ENCODE data around the gene EFHC2. TPM values are rescaled to one million over a fixed set of nuclear protein-coding genes. Genes with fewer than 3 reads are reported as not detected.

The EFHC2 gene
- total RNA-seq, 1 donor from 2014 or later = not detected

DNA sequence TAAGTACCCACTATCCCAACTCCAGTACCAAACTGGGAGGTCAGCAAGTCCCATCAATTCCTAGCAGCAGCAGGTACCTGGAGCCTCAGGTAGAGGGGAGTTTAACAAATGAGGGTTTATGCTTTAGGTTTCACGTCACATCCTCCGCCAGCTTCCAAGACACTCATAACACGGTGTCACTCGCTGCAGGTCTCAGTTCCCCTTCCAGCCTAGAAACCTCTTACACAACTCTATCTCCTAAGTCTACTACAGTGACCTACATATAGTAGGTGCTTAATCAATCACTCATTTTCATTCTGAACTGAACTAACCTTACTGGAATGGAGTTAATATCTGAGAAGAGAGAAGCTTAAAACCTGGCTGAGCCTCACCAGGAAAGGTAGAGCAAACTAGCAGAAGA, 96.0 kb downstream of the EFHC2 start:
- ChIA-PET POLR2A (no interaction called here), CTCF (no interaction called here)
- ATAC-seq (ENCODE audit: low read depth) (no peak), DNase-seq (no peak)
- TF ChIP-seq, protein P1, sequence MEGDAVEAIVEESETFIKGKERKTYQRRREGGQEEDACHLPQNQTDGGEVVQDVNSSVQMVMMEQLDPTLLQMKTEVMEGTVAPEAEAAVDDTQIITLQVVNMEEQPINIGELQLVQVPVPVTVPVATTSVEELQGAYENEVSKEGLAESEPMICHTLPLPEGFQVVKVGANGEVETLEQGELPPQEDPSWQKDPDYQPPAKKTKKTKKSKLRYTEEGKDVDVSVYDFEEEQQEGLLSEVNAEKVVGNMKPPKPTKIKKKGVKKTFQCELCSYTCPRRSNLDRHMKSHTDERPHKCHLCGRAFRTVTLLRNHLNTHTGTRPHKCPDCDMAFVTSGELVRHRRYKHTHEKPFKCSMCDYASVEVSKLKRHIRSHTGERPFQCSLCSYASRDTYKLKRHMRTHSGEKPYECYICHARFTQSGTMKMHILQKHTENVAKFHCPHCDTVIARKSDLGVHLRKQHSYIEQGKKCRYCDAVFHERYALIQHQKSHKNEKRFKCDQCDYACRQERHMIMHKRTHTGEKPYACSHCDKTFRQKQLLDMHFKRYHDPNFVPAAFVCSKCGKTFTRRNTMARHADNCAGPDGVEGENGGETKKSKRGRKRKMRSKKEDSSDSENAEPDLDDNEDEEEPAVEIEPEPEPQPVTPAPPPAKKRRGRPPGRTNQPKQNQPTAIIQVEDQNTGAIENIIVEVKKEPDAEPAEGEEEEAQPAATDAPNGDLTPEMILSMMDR (IDR thresholded peaks at IDR 0.05) = no peak
- Mint-ChIP-seq H3K4me3 (no peak overlapping the region), H3K4me1 (peaks cover 5% of the 10 kb centered on the region), H3K27ac (no peak overlapping the region), H3K27me3 (no peaks in the 10 kb centered on the region), H3K36me3 (ENCODE audit: low read depth) (no peaks in the 10 kb centered on the region), H3K9me3 (no peaks in the 10 kb centered on the region)
- intact Hi-C loops (cut with micrococcal nuclease) = no loop called here

DNA sequence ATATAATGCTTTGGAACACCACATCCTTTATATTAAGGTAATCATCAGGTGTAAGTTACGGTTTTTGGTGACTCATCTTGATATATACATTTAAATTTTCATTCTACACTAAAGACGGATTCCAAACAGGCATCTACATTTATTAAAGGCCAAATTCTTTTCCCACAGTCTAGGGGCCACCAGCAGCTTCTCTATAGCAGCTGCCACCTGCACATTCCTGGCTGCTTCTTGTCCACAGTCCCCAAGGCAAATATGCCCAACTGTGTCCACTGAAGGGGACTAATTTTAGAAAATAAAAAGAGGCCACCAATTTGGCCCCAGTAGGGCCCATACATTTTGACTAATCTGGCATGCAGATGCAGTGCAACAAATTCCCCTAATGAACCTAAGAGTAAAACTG, 96.6 kb downstream of the EFHC2 start:
- intact Hi-C loops (cut with micrococcal nuclease) = no loop called here
- Mint-ChIP-seq H3K36me3 (ENCODE audit: low read depth) (no peaks in the 10 kb centered on the region), H3K4me3 (no peak overlapping the region), H3K4me1 (peaks cover 5% of the 10 kb centered on the region), H3K27me3 (no peaks in the 10 kb centered on the region), H3K27ac (no peak overlapping the region), H3K9me3 (no peaks in the 10 kb centered on the region)
- TF ChIP-seq, protein P1 (IDR thresholded peaks at IDR 0.05) = no peak
- ChIA-PET CTCF (no interaction called here), POLR2A (no interaction called here)
- ATAC-seq (ENCODE audit: low read depth) (no peak), DNase-seq (no peak)

DNA sequence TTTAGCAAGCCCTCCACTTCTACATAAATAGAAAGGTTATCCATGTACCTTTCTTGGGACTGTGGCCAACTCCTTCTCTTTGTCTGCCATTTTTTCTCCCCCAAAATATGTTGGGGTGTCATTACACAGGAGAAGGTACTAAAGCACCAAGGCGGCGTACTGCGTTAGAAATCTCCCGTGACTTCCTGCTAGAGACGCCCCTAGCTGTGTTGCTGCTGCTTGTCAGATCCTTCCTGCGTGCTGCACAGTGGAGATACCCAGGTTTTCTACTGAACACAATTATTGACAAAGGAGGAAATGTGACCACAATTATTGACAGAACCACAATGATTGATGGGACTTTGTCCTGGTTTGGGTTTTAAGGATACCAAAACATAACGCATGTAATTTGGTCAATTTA, 97.7 kb downstream of the EFHC2 start:
- peaks cover 5% of the 10 kb centered on the region for H3K4me1 Mint-ChIP-seq
- H3K27ac Mint-ChIP-seq = no peak overlapping the region
- ATAC-seq (ENCODE audit: low read depth) (no peak), DNase-seq (no peak)
- intact Hi-C loops (cut with micrococcal nuclease) = loop anchor here (2.0 kb wide), 2 partner anchors 287 to 409 kb away; no protein-coding TSS in a partner anchor
- TF ChIP-seq, protein P1 (IDR thresholded peaks at IDR 0.05) = no peak
- H3K4me3 Mint-ChIP-seq = no peak overlapping the region
- H3K9me3 Mint-ChIP-seq = no peaks in the 10 kb centered on the region
- POLR2A ChIA-PET = no interaction called here
- no peaks in the 10 kb centered on the region for H3K27me3 Mint-ChIP-seq
- CTCF ChIA-PET = no interaction called here
- no peaks in the 10 kb centered on the region for H3K36me3 Mint-ChIP-seq (ENCODE audit: low read depth)

DNA sequence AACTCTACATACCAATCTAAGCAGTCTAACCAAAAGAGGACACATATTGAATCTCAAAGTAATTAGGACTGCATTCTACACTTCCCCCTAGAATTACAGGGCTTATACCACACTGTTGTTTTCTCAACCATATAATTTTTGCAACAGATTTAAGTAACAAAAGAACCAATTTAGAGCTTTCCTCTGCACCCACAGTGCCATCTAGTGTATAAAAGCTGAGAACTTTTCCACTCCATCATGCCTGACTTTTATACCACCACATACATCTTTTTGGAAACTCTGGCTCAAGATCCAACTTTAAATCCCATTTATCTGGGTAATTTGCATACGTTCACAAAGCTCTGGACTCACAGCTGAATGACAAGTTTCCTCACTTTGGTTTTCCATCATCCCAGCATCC, 99.5 kb downstream of the EFHC2 start:
- no peak for DNase-seq
- Mint-ChIP-seq H3K27ac (no peak overlapping the region), H3K4me3 (no peak overlapping the region)

DNA sequence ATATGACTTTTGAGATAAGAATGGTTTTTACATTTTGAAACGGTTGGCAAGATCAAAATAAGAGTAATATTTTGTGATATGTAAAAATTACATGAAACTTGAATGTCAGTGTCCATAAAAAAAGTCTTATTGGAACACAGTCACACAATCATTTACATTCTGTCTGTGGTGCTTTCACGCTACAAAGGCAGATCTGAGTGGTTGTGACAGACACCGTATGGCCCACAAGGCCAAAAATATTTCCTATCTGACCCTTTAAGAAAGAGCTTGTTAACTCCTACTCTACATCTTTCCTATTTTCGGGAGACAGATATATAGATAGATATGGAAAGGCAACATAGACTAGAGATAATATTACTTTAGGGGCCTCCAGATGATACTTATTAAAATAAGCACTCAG, 101.9 kb downstream of the EFHC2 start:
- Mint-ChIP-seq H3K9me3 (no peaks in the 10 kb centered on the region), H3K27me3 (no peaks in the 10 kb centered on the region), H3K36me3 (ENCODE audit: low read depth) (no peaks in the 10 kb centered on the region), H3K4me1 (peaks cover 5% of the 10 kb centered on the region), H3K4me3 (no peak overlapping the region), H3K27ac (no peak overlapping the region)
- ChIA-PET CTCF (no interaction called here), POLR2A (no interaction called here)
- TF ChIP-seq, protein P1 (IDR thresholded peaks at IDR 0.05) = no peak
- no peak for ATAC-seq (ENCODE audit: low read depth)
- intact Hi-C loops (cut with micrococcal nuclease) = no loop called here
- DNase-seq = no peak

More for the DNA sequence above, 99.5 kb downstream of the EFHC2 start:
- no peak for ATAC-seq (ENCODE audit: low read depth)
- intact Hi-C loops (cut with micrococcal nuclease) = loop anchor here (2.0 kb wide), 2 partner anchors 285 to 407 kb away; no protein-coding TSS in a partner anchor
- ChIA-PET POLR2A (no interaction called here), CTCF (interaction anchor here (1.3 to 2.2 kb wide), 2 partner anchors 9 to 286 kb away, joined by 4 to 13 read pairs; no protein-coding TSS in a partner anchor)
- no peaks in the 10 kb centered on the region for H3K9me3 Mint-ChIP-seq
- no peaks in the 10 kb centered on the region for H3K27me3 Mint-ChIP-seq
- TF ChIP-seq, protein P1 (IDR thresholded peaks at IDR 0.05) = no peak
- H3K36me3 Mint-ChIP-seq (ENCODE audit: low read depth) = no peaks in the 10 kb centered on the region
- H3K4me1 Mint-ChIP-seq = peaks cover 5% of the 10 kb centered on the region
